WI38 (cell line): Measurements from ENCODE around the gene PLCH2.

Source experiments
- H3K4me3 ChIP-seq: 2 replicates; pipeline ENCODE4 v1.5.1; 2011; ENCODE audit warnings: low read depth, mild to moderate bottlenecking, control low read depth, low read length
- CTCF ChIP-seq: IDR thresholded peaks from 2 replicates; pipeline ENCODE4 v1.5.1; 2012; ENCODE audit warnings: low read depth, mild to moderate bottlenecking, control low read depth, low read length

PLCH2 gene

GRCh38 chr1:2514863-2515762 is 39.0 kb downstream of the PLCH2 start:
- TF ChIP-seq CTCF, result 0 out of 2 replicates have a peak, but pooled peaks have one; percentile 13
- no peak overlapping the region for H3K4me3 ChIP-seq

- no peak for TF ChIP-seq CTCF
- no peak overlapping the region for H3K4me3 ChIP-seq
Observed at GRCh38 chr1:2515763-2516080, 39.6 kb downstream of the PLCH2 start.

GRCh38 chr1:2516124-2516523 is 40.0 kb downstream of the PLCH2 start:
- no peak for TF ChIP-seq CTCF
- no peak overlapping the region for H3K4me3 ChIP-seq

- no peak for TF ChIP-seq CTCF
- no peak overlapping the region for H3K4me3 ChIP-seq
Observed at GRCh38 chr1:2516946-2517345, 40.9 kb downstream of the PLCH2 start.

GRCh38 chr1:2517966-2518365 is 41.9 kb downstream of the PLCH2 start:
- H3K4me3 ChIP-seq, result no peak overlapping the region
- no peak for TF ChIP-seq CTCF

- no peak overlapping the region for H3K4me3 ChIP-seq
- TF ChIP-seq CTCF, result no peak
Observed at GRCh38 chr1:2518528-2518927, 42.4 kb downstream of the PLCH2 start.

GRCh38 chr1:2519029-2519685 is 43.1 kb downstream of the PLCH2 start:
- no peak overlapping the region for H3K4me3 ChIP-seq
- TF ChIP-seq CTCF, result no peak
